ENCODE measurements around the gene HS6ST1.

Gene HS6ST1

DNA sequence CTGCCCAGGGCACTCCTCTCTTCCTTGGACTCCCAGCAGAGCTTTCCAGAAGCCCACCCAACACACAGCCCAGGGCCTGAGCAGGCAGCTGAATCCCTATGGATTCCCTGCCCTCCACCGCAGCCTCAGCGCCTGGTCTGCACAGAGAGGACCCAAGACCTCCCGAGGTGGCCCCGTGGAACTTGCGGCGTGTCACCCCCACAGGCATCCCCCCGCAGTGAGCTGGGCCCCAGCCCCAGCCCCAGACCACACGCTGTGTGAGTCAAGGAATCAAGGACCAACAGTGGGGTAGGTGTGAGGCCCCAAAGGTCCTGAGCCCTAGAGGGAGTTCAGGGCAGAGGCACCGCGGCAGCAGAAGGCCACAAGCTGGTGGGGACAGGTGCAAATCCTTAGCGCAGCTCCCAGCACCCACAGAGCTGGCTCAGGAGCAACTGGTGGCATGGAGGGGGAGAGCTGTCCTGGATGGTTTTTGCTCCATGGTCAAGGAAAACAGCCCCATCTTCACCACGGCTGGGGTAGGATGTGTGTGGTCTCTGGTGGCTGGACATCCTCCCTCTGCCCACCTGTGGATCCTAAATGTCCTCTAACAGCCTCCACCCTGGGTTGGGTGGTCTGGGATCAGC is 8.5 kb downstream of the HS6ST1 start:
- peak; percentile 2 for DNase-seq

DNA sequence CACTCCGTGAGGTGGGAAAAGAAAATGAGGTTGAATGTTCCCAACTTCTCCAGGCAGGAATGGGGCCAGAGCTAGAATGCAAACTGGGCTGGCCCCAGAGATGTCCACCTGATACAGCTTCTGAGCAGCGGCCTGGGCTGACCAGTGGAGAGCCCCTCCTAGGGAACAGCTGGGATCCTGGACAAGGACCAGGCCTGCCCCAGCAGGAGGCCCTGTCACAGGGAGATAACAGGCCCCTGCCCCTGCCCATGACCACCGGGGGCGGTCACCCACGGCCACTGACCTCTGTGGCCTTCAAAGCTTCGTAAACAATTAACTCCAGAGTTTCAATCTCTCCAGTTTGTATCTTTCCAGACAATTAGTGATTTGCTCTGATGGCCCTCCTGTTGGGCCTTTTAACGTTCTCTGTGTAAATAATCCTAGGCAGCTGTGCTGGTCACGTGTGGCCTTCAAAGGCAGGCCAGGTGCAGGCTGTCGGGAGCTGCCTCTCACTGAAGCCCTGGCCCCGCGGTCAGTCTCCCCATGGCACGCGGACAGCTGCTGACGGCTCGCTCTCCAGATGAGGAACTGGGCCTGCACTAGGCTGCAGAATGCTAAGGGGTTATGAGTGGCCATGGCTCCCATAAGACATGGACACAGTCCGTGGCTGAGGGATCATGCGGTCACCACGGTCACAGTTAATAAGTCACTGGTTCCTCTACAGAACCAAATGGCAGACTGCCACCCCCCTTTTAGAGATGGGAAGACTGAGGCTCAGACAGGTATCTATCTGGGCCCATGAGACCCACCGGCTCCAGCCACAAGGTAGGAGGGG is 9.2 kb downstream of the HS6ST1 start:
- peak; percentile 1 for DNase-seq

DNA sequence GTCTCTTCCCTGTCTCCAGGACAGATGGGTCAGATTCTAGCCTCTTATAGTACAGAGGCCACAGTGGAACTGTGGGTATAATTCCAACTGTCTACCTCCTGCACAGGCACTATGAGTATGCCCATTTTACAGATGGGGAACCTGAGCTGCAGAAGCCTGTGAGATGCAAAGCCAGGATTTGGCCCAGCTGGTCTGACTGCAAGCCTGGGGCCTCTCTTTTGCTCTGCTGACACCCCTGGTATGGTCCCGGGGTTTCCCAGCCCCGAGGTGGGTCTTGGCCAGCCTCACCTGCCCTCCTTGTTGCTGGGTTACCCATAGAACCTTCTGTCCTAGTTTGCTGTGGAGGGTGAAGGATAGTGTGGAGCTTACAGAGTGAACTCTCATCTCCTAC is 9.8 kb downstream of the HS6ST1 start:
- DNase-seq = no peak

DNA sequence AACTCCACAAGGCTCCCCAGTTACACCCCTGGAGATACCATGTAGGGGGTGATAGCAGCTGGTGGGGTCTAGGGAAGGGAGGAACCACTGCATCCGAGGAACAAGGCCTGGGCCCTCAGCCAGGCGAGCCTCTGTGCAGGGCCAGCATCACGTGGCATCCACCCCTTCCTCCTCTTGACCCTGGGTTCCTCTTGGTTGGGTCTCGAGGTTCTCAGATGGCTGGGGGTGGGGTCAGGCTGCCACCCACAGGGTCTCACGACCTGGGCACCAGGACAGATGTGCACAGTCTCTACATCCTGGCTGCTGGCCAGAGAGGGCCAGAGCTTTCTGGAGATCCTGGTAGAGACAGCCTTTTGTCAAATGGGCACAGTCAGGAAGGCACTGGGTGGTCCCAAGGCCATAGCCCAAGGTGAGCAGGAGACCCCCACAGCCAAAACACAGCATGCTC is 10.4 kb downstream of the HS6ST1 start:
- DNase-seq = peak; percentile 1

DNA sequence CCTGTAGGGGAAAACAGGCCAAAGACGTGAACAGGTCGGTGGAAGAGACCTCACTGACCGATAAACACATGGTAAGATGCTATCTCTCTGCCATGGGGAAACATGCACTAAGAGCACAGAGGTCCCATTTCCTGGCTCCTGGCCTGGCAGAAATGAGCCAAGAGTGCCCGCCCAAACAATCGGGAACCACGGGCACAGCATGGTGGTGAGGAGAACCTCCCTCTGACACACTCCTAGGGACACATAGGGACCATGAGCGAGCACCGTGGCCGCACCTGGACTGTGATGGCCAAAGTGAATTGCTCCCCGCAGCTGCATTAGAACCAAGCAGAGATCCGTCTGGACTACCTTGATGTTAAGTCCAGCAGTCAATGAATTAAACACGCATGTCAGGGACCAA is 11.1 kb downstream of the HS6ST1 start:
- no peak for DNase-seq

DNA sequence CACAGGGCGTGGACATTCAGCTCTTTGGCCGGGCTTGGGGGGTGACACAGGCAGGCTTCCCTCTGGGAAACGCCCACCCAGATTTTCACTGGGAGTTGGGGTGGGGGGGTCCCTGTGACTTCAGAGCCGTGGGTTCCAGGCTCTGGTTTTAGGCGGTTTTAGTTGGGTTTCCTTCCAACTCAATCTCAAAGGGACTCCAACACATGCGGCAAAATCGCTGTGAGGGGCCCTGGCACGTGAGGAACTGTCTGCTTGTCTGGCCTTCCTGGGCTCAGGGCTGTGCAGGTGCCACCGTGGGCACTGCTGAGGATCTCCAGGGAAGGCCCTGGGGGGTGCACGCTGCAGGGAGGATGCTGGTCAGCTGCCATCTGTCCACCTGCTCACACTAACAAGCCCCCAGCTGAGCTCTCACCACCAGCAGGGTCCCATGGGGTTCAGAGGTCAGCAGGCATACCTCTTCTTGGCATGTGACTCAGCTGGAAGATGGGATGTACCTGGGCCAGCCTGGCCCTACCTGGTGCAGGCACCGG is 11.7 kb downstream of the HS6ST1 start:
- no peak for DNase-seq

DNA sequence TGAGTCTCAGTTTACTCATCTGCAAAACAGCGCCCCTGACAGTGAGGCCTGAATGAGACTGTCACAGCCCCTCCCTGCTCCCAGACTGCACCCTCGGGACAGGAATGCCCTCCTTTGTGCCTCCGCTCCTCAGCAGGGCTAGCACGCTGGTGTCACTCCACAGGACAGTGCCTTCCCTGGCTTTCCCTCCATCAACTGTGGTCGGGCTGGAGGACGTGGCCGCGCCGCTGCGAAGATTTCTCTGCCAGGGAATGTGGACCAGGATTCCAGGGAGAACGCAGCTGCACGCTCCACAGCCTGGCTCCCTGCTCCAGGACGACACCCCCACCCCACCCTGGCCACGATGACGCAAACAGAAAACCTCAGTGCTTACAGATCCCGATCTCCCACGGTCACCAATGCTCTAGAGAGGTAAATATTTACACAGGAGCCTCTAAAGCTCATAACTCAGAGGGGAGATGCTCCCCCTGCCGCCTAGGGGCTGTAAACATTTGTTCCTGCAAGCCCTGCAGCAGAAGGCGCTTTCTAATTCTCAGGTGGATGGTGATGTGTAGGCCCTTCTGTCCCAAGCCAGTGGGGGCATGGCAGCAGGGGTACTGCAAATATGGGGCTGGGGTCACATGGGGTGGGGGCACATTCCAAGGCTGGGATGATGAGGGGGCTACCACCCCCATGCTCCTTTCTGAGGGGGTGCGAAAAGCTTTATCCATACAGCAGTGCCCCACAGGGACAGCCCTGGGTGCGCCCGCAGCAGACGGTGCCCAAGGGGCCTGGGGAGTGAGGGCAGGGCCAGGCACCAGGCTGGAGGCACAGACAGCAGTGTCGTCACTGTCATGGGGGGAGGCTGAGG is 12.4 kb downstream of the HS6ST1 start:
- no peak for DNase-seq

DNA sequence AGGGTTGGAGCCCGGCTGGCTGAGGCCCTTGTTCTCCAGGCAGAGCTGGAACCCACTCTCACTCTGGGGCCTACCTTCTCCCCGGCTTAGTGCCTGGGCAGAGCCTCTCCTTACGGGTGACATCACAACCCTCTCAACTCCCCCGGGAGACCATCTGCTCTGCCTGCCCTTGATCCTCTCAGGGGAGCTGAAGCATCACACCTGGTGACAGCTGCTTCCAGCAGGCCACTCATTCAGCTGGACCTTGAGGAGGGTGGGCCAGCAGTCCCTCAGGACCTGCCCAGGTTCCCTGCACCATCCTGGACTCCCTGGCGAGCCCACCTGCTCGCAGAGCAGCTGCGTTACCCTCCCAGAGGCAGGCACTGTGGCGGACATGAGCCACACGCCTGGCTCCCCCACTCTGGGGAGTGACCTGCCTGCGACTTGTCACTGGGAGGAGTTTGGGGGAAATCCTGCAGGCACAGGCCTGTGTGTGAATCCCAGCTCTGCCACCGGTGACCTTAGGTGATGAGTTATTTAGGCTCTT is 13.1 kb downstream of the HS6ST1 start:
- DNase-seq = no peak

DNA sequence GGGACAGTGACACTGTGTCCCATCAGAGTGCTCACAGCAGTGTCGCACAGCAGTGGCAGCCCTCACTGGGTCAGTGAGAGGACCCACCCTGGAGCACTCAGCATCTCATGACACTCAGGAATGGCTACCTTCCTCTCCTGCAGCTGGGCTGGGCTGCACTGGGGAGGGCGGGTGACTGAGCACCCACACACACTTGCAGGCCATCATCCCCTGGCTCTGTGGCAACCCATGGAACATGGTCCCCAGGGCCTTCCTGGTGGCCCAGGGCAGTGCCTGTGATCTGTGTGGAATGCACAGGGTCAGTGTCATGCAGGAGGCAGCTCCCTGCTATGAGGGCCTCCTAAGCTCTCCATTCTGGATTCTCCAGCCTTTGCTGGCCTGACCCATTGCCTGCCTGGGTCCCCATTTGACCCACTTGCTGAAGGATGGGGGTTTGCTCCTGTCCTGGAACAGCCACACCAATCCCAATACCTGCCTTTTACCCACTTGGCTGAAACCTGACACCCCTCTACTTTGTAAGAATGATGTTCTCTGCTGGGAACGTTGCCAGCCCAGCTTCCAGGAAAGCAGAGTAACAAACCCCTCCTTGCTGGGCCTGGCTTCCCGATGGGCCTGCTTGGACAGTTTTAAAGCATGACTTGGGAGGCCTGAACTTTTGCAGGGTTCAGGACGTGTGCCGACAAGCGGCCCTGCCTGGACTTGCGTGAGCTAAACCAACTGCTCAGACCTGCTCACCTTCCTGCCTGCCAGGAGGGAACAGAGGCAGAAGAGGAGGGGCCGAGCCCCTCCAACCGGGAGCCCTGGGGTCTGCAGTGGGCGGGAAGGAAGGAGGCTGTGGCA is 13.7 kb downstream of the HS6ST1 start:
- no peak for DNase-seq

DNA sequence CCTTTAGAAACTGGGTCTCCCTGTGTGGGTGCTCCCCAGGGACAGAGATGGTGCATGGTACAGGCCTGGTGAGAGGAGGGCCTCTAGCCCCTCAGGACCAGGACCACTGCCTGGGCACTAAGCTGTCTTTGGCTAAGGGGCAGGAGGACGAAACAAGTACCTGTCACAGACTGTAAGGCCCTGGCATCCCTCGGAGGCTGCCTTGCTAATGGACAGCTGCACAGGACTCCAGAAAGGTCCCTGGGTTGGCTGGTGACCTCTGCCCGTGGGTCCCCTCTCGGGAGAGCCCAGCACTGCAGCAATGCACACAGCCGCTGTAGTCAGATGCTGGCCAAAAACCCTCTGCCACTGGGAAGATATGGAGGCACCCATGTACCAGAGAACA is 14.3 kb downstream of the HS6ST1 start:
- no peak for DNase-seq

DNA sequence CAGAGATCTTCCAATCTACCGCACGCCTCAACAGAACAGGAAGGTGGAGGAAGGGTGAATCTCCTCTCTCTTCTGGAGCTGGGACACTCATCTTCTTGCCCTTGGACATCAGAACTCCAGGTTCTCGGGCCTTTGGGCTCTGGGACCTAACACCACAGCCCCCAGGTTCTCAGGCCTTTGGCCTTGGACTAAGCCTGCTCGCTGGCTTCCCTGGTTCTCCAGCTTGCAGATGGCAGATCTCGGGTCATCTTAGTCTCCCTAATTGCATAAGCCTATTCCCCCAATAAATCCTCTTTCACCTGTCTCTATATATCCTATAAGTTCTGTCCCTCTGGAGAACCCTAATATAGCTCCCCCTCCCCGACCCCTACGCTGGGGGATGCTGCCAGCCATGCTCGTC is 14.8 kb downstream of the HS6ST1 start:
- no peak for DNase-seq

DNA sequence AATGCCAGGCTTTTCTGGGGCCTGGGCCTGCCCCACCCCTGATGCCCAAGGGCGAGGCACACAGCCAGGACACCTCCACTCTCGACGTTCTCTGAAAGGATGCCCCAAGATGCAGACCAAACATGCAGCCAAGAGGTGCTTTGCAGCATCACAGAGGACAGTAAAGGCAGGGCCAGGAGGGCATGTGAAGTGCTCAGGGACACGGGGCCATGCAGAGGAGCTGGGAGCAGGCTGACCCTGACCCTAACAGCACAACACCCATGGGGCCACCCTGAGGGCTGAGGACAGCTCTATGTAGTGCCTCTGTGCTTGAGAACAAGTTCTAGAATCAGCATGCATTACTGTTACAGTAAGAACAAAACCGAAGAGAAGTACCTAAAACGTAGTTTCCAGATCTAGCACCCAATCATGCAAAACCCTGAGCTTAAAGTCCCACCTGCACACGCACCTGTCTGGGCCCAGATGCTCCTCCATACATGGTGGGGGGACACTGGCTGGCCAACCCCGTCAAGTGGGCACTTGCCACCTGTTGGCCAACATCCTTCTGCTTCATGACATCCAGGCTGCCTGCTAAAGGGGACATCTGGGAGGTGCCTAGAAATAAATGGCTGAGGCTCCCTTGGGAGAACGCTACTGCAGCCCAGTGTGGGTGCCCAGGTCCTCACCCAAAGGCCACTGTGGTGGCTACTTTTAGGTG is 15.4 kb downstream of the HS6ST1 start:
- no peak for DNase-seq

DNA sequence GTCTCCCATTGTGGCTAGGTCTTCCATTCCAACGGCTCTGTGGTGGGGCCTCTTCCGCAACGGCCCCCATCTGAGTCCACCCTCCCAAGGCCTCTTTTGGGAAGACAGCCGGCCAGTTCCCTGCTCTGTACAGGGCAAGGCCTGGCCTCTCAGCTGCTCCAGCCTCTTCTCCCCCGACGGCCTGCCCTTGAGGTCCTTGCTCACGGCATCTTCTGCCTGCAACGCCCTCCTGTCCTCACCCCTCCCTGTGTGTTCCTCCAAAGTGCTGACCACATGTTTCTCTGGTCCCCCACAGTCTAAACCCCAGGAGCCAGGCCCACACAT is 16.0 kb downstream of the HS6ST1 start:
- DNase-seq = no peak

DNA sequence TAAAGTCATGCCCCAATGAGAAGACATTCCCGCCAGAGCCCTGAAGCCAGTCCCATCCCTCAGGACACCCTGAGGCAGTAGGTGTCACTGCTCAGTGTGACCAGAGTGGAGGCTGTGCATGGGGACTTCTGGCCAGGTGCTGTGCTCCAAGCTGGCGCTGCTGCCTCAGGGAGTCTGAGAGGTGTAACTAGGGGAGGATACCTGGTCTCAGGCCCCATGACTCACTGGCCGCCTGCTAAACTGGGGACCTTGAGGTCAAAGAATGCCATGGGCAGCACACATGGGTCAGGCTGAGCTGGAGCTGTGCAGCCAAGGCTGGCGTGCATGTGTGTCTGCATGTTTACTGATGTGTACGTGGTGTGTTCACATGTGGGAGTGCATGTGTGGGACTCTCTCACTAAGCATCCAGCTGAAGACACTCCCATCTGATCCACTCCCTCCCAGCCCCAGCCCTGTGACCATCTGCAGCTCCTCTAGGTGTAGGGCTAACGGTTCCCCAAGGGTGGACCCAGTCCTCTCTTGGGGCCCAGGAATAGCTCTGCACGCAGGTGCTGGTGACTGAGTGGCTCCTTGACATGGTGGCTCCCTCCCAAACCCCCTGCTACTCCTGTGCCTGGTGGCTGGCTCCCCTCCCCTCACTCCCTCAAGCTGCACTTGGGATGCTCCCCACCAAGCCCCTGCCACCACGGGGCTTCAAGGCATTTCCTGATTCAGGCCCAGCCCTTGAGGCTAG is 16.5 kb downstream of the HS6ST1 start:
- no peak for DNase-seq

DNA sequence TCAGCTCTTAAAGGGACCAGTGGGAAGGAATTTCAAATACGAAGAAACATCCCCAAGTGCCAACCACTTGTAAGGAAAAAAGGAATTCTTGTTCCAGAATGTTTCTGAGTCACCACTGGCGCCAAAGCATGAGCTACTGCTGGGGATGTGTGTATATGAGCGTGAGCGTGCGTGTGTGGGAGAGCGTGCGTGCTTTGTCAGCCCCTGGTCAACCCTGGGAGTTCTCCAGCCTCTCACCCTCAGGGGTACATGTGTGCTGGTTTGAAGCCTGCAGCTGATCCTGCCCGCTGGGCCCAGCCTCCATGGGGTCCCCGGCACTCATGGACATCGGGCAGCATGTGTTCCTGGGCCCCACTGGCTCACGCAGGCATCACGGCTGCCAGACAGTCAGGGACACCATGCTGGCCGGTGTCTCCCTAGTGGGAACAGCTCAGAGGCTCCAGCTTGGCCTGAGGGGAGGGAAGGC is 17.1 kb downstream of the HS6ST1 start:
- DNase-seq = no peak

DNA sequence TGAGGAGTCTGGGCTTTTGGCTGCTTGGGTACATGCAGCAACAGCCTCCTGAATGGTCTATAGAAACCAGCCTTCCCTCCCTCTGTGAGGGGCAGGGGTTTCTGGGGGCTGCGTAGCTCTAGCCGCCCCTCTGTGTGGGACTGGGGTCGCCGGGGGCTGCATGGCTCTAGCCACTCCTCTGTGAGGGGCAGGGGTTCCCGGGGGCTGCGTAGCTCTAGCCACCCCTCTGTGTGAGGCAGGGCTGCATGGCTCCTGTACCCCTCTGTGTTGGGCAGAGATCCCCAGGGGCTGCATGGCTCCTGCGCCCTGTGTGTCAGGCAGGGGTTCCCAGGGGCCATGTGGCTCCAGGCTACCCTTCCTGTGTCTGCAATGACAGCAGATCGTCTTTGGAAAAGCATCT is 17.6 kb downstream of the HS6ST1 start:
- DNase-seq = no peak

DNA sequence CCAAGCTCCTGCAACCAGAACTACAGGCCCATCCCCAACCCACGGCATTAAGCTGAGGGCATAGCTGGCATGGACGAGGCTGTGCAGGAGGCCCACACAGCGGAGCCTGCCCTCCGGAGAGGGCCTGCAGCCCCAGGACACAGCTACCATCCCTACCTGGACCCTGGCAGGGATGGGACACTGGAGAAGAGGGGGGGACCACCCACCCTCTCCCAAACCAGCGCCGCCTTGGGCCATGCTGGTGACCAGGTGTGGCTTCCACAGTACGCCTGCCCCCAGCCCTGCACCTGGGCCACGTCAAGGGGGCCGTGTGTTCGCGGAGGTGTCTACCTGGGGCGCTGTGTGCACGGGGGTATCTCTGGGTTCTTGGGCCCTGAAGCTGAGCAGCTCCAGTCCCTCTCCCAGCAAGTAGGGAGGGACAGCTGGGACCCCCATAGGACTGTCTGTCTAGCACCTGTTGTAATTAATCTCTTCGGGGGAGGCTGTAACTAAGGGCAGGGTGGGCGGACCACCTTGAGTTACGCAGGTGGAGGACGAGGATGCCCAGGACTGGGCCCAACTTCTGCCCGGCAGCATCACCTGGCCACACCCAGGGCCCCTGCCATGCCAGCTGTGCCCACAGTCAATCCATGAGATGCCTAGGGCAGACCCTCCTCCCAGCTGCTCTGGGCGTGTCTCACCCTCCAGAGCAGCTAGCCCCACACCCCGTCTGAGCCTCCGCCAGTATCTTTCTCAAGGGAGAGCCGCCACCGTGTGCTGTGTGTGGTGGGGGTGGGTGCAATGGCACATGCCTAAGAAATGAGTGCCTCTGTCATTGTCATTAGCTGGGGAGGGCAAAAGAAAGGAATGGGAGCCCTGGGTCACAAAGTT is 18.3 kb downstream of the HS6ST1 start:
- DNase-seq = no peak

DNA sequence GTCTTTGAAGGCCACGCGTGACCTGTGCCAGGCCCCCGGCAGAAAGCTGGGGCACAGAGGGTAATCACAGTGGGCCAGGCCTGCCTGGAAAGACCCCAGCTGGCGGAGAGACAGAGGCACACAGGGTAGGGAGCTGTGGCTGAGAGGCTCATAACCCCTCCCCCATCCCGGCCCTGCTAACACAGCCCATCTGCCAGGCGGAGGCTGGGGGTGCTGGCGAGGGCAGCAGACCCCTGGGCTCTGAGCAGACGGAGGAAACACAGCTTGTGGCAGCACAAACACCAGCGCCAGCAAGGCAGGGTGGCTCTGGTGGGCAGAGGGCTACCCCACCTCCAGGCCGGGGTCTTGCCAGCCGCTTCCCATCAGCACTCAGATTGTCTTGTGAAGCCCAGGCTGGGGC is 19.0 kb downstream of the HS6ST1 start:
- DNase-seq = no peak

DNA sequence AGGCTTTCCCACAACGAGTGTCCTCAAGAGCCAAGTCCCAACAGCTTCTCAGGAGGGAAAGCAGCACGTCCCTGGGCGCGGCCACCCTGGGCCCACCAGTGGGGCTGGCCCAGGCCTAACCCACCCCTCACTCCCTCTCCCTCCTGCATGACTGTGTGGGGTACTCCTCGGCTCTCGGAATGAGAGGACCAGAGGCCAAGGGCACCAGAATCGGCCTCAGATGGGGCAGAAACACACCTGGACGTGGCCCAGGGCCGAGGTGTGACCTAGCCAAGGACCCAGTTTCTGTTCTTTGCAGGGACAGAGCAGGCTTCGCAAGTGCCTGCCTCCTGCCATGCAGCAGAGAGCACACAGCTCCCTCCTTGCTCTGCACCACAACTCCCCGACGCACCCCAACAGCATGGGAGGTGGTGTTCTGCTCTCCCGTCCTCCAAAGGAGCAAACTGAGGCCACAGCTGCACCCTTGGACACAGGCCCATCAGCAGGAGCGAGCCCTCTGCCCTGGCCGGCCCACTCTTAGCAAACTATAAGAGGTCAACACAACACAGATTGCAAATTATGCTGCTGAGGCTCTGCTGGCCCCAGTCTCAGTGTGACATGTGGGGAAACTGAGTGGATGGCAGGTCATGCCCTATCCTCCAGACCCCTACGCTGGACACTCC is 19.7 kb downstream of the HS6ST1 start:
- no peak for DNase-seq

Measured in activated gamma-delta T cell treated with Interleukin-2 at 50 U/mL for 16 hours (primary cell).